Measurements from ENCODE around the gene LRP1.

The LRP1 gene

GRCh38 chr12:57177354-57177753 is 49.1 kb downstream of the LRP1 start:
- no peak for DNase-seq

DNA sequence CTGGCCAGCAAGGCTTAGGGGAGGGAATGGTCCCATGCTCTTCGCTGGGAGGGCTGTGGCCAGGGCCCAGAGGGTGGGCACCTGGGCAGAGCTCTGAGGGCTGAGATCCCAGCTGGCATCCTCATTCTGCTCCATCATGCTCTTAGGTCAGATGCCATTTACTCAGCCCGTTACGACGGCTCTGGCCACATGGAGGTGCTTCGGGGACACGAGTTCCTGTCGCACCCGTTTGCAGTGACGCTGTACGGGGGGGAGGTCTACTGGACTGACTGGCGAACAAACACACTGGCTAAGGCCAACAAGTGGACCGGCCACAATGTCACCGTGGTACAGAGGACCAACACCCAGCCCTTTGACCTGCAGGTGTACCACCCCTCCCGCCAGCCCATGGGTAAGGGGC is 49.9 kb downstream of the LRP1 start:
- DNase-seq = no peak

DNA sequence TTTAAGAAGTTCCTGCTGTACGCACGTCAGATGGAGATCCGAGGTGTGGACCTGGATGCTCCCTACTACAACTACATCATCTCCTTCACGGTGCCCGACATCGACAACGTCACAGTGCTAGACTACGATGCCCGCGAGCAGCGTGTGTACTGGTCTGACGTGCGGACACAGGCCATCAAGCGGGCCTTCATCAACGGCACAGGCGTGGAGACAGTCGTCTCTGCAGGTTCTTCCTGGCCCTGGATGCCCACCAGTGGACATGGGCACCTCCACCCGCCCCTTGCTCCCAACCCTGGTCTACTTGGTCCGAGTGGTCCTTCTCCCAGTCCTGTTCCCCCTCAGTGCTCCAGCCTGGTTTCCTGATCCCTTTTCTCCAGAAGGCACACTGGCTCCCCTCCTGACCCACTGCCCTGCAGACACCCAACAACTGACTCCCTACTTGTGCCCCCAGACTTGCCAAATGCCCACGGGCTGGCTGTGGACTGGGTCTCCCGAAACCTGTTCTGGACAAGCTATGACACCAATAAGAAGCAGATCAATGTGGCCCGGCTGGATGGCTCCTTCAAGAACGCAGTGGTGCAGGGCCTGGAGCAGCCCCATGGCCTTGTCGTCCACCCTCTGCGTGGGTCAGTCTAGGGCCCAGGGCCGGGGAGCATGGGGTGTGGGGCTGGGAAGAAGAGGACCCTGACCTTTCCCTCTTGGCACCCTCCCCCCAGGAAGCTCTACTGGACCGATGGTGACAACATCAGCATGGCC is 51.2 kb downstream of the LRP1 start:
- DNase-seq = no peak

DNA sequence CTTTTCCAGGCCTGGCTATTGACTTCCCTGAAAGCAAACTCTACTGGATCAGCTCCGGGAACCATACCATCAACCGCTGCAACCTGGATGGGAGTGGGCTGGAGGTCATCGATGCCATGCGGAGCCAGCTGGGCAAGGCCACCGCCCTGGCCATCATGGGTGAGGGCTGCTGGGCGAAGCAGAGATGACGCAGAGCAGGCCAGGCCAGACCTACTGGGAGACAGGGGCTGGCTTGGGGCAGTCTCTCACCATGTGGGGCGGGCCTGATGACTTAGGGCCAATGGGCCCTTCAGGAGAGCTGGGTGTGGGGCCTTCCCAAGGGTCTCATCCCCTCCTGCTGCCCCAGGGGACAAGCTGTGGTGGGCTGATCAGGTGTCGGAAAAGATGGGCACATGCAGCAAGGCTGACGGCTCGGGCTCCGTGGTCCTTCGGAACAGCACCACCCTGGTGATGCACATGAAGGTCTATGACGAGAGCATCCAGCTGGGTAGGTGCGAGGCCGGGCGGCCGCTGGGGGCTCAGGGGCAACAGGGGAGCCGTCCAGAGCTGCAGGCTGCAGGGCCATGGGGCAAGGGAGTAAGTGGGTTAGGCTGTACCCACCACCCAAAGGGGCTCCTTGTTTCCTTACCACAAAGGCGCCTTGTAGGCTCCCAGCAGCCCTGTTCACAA is 52.2 kb downstream of the LRP1 start:
- no peak for DNase-seq

- DNase-seq = no peak
Observed at GRCh38 chr12:57181072-57181471, 52.8 kb downstream of the LRP1 start.

DNA sequence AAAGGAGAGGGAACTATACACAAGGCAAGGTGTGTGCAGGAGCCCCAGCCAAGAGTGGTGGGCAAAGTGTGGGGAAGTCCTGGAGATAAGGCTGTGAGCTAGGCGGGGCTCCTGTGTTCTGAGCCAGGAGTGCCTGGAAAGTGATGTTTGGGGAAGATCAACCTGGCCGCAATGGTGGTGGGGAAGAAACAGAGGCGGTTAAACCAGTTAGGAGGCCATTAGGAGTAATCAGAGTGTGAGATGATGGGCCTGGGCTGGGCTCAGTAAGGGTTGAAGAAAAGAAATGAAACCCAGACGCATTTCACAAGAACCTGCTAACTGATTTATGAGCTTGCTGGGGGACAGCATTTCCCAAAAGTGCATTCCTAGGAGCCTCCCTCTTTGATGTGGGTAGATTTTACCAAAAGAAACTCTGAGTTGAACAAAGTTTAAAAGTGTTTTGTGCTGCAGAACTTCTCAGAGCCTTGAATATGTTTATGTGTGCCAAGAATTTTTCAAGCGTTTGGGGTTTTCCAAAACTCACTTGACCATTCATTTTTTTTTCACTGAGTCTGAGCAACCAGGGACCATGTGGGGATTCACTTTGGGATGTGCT is 53.4 kb downstream of the LRP1 start:
- DNase-seq = no peak

GRCh38 chr12:57182918-57183575 is 54.8 kb downstream of the LRP1 start:
- DNase-seq = peak; percentile 1

GRCh38 chr12:57183939-57184725 is 55.8 kb downstream of the LRP1 start:
- no peak for DNase-seq

DNA sequence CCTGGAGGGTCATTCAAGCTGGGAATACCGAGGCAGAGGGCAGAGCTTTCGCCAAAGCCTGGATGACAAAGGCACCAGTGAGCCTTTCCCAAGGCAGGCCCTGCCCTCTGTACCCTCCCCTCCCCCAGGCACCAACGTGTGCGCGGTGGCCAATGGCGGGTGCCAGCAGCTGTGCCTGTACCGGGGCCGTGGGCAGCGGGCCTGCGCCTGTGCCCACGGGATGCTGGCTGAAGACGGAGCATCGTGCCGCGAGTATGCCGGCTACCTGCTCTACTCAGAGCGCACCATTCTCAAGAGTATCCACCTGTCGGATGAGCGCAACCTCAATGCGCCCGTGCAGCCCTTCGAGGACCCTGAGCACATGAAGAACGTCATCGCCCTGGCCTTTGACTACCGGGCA is 57.1 kb downstream of the LRP1 start:
- DNase-seq = no peak

DNA sequence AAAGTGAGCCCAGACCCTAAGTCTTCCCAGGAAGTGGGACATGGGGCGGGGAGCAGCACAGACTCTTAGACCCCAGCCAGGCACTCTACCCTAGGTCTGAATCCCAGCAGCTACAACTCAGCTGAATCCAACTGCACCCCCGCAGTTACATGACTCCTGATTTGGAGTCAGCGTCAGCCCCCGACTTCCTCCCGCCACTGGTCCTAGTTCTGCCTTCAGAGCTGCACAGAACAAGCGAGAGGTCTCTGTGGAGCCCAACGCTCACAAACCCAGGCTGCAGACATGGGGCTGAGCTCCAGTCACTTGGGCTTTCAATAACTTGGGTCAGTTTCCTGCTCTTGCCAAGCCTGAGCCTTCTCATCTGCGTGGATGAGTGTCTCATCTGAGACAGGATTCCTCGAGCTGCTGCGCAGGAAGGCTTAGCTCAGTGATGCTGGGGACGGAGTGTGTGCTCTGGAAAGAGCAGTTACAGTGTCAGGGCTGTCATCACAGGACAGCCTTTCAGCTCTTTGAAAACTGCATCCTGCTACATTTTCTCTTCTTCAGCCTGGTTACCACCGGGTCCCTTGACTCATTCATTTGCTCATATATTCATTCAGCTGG is 57.7 kb downstream of the LRP1 start:
- no peak for DNase-seq

GRCh38 chr12:57187222-57188089 is 59.2 kb downstream of the LRP1 start:
- no peak for DNase-seq

DNA sequence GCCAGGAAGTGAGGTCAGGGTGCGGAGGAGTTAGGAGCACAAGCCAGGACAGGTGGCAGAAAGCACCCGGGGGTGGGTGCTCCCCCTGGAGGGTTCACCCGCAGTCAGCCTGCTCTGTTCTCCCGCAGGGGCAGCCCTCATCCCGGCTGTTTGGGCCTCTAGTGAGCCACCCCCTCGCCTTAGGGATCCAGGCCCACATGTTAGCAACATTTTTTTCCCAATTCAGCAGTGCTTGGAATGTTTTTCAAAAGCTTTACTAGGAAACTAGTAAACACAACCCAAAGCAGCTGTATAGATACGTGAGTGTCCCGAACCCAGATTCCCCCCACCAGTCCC is 59.8 kb downstream of the LRP1 start:
- DNase-seq = no peak

DNA sequence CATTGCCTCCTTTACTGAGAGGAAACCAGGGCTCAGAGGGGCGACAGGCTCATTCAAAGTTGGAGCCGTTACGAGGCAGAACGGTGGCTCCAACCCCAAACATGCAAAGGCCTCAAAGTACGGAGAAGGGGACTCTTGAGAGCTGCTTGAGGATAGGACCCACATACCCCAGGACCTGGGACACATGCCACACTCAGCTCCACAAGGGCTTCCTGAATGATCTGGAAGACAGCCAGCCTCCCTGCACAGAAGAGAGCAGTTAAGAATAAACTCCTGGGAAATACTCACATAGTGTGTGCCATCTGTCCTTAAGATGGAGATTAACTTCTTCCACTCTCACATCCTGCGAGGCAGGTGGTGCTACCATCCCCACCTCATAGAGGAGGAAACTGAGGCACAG is 61.8 kb downstream of the LRP1 start:
- no peak for DNase-seq

- DNase-seq = no peak
Observed at GRCh38 chr12:57190821-57191220, 62.5 kb downstream of the LRP1 start.

GRCh38 chr12:57191410-57191809 is 63.1 kb downstream of the LRP1 start:
- no peak for DNase-seq

- no peak for DNase-seq
Observed at GRCh38 chr12:57192920-57193319, 64.6 kb downstream of the LRP1 start.

DNA sequence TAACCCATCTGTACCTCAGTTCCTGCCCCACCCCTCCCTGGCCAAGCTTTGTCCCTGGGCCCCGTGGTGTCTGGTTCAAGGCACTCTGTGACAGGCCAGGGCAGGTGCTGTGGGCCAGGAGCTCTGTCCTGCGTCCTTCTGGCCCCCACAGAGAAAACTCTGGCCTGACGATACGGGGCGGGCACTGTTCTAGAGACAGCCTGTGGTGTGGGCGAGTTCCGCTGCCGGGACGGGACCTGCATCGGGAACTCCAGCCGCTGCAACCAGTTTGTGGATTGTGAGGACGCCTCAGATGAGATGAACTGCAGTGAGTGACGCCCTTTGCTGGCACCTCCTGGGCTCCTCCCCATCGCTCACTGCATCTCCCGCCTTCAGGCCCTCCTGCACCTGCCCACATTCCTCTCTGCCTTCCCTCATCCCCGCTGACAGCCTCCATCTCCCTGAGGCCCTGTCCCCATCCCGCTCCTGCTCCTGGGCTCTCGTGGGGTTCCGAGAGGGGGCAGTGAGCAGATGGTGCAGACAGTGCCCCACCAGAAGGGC is 65.5 kb downstream of the LRP1 start:
- DNase-seq = no peak

DNA sequence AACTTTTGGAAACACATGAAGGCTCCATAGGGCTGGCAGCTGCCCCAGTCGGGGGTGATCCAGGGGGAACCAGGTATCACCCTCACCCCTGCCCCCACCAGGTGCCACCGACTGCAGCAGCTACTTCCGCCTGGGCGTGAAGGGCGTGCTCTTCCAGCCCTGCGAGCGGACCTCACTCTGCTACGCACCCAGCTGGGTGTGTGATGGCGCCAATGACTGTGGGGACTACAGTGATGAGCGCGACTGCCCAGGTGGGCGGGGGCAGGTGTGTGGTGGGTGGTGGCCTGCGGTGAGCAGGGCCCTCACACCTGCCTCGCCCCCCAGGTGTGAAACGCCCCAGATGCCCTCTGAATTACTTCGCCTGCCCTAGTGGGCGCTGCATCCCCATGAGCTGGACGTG is 66.0 kb downstream of the LRP1 start:
- no peak for DNase-seq

- DNase-seq = no peak
Observed at GRCh38 chr12:57195186-57195585, 66.9 kb downstream of the LRP1 start.

DNA sequence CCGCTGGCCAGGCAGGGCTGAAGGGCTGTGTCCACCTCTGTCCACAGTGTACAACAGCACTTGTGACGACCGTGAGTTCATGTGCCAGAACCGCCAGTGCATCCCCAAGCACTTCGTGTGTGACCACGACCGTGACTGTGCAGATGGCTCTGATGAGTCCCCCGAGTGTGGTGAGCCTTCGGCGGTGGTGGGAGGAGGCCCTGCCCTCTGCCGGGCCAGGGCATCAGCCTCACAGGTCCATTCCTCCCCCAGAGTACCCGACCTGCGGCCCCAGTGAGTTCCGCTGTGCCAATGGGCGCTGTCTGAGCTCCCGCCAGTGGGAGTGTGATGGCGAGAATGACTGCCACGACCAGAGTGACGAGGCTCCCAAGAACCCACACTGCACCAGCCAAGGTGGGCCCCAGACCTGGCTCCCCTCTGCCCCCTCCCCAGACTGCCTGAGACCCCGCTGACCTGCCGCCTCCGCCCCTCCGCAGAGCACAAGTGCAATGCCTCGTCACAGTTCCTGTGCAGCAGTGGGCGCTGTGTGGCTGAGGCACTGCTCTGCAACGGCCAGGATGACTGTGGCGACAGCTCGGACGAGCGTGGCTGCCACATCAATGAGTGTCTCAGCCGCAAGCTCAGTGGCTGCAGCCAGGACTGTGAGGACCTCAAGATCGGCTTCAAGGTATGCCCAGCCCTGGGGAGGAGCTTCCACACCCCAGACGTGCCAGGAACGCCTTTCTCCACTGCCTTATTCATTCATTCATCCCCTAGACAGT is 67.5 kb downstream of the LRP1 start:
- DNase-seq = no peak

GRCh38 chr12:57196439-57196838 is 68.2 kb downstream of the LRP1 start:
- no peak for DNase-seq

All from NCI-H2081 treated with DMSO at 0.1 percent for 48 hours (cell line).